ENCODE results near the gene C16orf78.
"Not testable (repeated sequence)": the region's sequence is repeated elsewhere in the genome, so short reads cannot be mapped to it uniquely, and the experiment has no call there.

Gene C16orf78

GRCh38 chr16:49348408-49349176 is 25.0 kb upstream of the C16orf78 start:
- DNase-seq (ENCODE audit: extremely low spot score, insufficient read length, low read depth) (no peak), FAIRE-seq (no peak)

- no peak for FAIRE-seq
- no peak for DNase-seq (ENCODE audit: extremely low spot score, insufficient read length, low read depth)
Measured at GRCh38 chr16:49349446-49350168, 24.0 kb upstream of the C16orf78 start.

GRCh38 chr16:49350265-49351095 is 23.1 kb upstream of the C16orf78 start:
- FAIRE-seq (peak; percentile 83), DNase-seq (ENCODE audit: extremely low spot score, insufficient read length, low read depth) (peak; percentile 47)

- DNase-seq (ENCODE audit: extremely low spot score, insufficient read length, low read depth) (no peak), FAIRE-seq (no peak)
Measured at GRCh38 chr16:49351096-49351487, 22.5 kb upstream of the C16orf78 start.

- DNase-seq (ENCODE audit: extremely low spot score, insufficient read length, low read depth): no peak
- FAIRE-seq: no peak
Measured at GRCh38 chr16:49352892-49353291, 20.7 kb upstream of the C16orf78 start.

GRCh38 chr16:49353680-49354079 is 19.9 kb upstream of the C16orf78 start:
- no peak for DNase-seq (ENCODE audit: extremely low spot score, insufficient read length, low read depth)
- FAIRE-seq: no peak

GRCh38 chr16:49354101-49354500 is 19.5 kb upstream of the C16orf78 start:
- DNase-seq (ENCODE audit: extremely low spot score, insufficient read length, low read depth) (no peak), FAIRE-seq (no peak)

GRCh38 chr16:49354991-49355390 is 18.6 kb upstream of the C16orf78 start:
- no peak for FAIRE-seq
- DNase-seq (ENCODE audit: extremely low spot score, insufficient read length, low read depth): no peak

- DNase-seq (ENCODE audit: extremely low spot score, insufficient read length, low read depth): no peak
- FAIRE-seq: no peak
Measured at GRCh38 chr16:49355933-49356665, 17.5 kb upstream of the C16orf78 start.

- FAIRE-seq: no peak
Measured at GRCh38 chr16:49356728-49357488, 16.7 kb upstream of the C16orf78 start.

GRCh38 chr16:49359591-49359990 is 14.0 kb upstream of the C16orf78 start:
- DNase-seq (ENCODE audit: extremely low spot score, insufficient read length, low read depth) (no peak), FAIRE-seq (no peak)

More at GRCh38 chr16:49356728-49357488, 16.7 kb upstream of the C16orf78 start:
- DNase-seq (ENCODE audit: extremely low spot score, insufficient read length, low read depth): no peak

- not testable (repeated sequence) for FAIRE-seq; DNase-seq (ENCODE audit: extremely low spot score, insufficient read length, low read depth)
Measured at GRCh38 chr16:49361731-49362130, 11.9 kb upstream of the C16orf78 start.

- FAIRE-seq: no peak
- DNase-seq (ENCODE audit: extremely low spot score, insufficient read length, low read depth): no peak
Measured at GRCh38 chr16:49362230-49362629, 11.4 kb upstream of the C16orf78 start.

GRCh38 chr16:49365711-49366509 is 7.7 kb upstream of the C16orf78 start:
- peak; percentile 11 for DNase-seq (ENCODE audit: extremely low spot score, insufficient read length, low read depth)
- FAIRE-seq: peak; percentile 76

GRCh38 chr16:49366669-49367068 is 6.9 kb upstream of the C16orf78 start:
- FAIRE-seq (peak; percentile 36), DNase-seq (ENCODE audit: extremely low spot score, insufficient read length, low read depth) (no peak)

- DNase-seq (ENCODE audit: extremely low spot score, insufficient read length, low read depth) (no peak), FAIRE-seq (no peak)
Measured at GRCh38 chr16:49369651-49370611, 3.7 kb upstream of the C16orf78 start.

- no peak for DNase-seq (ENCODE audit: extremely low spot score, insufficient read length, low read depth)
- no peak for FAIRE-seq
Measured at GRCh38 chr16:49376206-49376605, 2.6 kb downstream of the C16orf78 start.
